G401.6 (cell line): ENCODE data around the gene ANTXR1.

Experiments used
- FAIRE-seq: peaks from 2 replicates; lab custom pipeline; 2012; peaks lifted over from hg19 to GRCh38; lab: Jason Lieb, UNC

Gene ANTXR1

DNA sequence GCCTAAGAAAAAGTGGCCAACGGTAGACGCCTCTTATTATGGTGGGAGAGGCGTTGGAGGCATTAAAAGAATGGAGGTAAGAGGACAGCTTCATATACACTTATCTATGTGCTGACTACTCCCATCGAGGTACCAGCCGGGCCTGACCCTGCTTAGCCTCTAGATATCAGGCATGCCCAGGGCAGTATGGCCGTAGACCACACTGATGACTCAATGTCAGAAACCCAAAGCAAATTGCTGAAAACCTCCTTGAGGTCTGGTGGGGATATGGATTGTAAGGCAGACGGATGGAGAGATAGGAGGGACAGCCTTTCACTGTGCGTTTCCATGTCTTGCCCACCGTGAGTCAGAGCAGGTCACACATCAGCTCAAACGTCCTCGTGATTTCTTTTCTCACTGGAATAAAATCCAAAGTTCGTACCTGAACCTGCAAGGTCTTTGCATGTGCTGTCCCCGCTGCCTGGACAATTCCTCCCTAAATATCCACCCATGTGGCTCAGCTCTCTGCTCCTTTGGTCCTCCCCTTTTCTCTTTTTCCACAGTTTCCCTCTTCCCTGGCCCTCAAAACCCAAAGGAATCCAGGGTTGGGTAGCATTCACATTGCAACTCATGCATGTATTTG is 168.9 kb downstream of the ANTXR1 start:
- FAIRE-seq: no peak

DNA sequence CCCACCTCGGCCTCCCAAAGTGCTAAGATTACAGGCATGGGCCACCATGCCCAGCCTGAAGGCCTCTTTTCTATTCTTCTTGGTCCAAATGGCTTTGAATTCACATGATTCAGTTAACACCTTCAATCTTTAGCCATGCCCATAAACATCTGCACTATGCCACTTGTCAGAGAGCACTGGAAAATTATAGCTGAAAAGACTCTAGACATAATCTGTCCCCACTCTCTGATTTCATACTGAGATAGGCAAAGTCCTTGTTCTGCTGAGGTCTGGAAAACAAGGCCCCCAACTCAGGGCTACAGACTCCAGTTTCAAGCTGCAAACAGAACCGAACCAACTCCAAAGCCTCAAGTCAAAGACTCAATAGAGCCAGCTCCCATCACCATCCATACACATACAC is 170.7 kb downstream of the ANTXR1 start:
- FAIRE-seq: no peak

DNA sequence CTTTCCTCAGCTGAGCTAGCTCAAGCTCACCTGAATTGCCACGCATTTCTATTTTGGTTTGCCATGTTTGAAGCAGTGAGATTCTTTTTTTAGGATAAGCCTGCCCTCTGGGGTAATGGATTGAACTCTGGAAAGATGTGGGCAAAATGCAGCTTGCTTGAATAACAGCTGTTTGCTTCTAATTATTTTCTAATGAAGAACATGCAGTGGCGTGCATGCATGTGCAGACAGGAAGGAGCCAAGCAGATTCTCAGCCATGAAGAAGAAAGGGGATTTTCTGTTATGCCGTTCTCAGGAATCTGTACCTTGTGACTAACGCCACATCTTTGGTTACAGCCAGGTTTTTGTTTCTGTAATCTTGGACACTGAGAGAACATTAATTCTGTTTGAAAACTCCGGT is 171.2 kb downstream of the ANTXR1 start:
- no peak for FAIRE-seq

DNA sequence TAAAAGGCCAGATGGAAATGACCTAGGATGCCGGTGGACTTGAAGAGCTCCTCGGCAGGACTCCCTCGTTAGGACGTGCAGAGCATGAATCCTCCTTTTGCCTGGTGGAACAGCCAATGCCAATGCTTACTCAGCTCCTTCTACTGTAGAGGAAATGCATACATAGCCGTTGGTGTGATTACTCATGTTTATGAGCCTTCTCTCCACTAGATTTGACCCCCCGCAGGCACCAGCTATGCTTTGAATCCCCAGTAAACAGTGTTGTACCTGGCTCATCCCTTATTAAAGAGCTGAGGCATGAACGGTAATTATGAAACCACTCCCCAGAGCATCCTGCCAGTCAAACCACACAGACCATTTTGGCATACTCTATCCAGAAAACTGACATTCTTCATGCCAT is 172.8 kb downstream of the ANTXR1 start:
- no peak for FAIRE-seq

DNA sequence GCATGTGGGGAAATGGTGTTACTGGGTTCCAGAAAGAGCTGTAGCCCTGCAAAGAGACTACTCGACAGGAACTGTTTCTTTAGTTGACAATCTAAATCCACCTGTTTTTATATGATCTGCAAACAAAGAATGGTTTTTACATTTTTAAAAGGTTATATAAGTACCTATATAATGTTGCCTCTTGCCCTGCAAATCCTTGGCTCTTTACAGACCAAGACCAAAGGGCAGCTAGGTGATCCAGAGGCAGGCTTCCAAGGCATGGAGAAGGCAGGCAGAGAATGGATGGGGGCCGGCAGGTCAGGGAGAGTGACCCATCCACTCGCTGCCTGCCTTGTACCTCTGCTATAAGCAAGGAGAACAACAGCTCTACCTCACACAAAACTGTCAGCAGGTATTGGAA is 173.6 kb downstream of the ANTXR1 start:
- no peak for FAIRE-seq

DNA sequence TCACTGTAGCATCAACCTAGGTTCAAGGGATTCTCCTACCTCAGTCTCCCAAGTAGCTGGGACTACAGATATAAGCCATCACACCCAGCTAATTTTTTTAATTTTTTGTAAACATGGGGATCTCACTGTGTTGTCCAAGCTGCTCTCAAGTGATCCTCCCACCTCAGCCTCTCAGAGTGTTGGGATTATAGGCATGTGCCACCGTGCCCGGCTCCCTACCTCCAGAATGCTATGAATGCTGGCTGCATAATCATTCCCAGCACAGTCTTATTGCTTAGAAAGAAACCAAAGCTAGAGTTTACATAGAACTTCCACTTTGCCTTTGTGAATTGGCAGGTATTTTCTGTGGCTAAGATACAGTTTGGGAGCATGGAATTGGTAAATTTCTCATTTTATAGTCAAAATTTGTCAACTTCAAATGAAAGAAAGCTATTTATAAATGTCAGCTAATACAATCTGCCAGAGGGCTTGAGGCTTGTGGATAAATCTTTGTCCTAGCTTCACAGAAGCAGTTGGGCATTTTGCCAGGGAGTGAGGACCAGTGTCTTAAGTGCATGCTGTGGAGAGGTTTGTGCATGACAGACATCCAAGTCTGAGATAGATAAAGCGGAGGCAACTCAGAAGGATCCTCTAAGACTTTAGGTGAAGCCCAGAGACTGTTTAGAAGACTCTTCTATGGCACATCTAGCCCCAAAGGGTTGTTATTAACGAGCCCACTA is 175.4 kb downstream of the ANTXR1 start:
- FAIRE-seq: no peak

DNA sequence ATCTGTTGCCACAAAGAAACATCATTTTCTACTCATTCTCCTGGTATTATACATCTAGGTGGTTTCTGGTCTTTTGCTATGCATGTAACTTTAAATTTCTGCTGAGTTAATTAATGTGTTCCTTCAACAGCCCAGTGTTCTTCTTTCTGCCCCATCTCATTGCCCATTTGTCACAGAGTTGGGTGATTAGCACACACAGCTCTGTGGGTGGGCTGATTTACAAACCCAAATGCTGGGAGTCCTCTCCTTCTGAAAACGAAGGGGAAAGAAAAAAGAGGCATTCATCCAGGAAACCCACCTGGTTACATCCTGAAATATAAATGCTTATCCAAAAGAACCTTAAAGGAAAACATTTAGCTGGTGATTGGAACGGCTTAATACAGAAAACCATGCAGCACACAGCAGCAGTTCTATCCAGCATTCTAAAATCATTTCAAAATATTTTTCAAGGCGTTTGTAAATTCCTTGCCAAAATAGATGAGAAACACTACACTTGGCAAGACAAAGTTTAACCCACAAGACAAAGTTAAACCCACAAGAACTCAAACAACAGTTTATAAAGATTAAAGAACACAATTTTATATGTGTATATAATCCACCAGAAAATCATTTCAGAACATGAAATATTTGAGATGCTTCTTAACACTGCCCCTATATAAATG is 177.9 kb downstream of the ANTXR1 start:
- FAIRE-seq: no peak

DNA sequence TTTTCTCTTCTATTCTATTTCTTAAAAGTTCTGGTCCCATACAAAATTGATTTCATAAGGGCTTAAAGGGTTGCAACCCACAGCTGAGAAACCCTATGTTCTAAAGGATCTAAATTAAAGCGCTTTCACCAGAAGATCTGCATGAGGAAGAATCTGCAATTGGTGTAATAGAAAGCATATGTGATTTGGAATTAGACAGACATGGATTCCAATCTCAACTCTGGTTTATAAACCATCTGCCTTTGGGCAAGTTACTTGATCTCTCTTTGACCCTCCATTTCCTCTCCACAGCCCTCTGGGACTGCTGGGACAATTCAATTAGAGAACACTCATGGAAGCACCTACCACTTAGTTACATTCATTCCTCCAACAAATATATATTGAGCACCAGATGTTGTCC is 178.7 kb downstream of the ANTXR1 start:
- no peak for FAIRE-seq

DNA sequence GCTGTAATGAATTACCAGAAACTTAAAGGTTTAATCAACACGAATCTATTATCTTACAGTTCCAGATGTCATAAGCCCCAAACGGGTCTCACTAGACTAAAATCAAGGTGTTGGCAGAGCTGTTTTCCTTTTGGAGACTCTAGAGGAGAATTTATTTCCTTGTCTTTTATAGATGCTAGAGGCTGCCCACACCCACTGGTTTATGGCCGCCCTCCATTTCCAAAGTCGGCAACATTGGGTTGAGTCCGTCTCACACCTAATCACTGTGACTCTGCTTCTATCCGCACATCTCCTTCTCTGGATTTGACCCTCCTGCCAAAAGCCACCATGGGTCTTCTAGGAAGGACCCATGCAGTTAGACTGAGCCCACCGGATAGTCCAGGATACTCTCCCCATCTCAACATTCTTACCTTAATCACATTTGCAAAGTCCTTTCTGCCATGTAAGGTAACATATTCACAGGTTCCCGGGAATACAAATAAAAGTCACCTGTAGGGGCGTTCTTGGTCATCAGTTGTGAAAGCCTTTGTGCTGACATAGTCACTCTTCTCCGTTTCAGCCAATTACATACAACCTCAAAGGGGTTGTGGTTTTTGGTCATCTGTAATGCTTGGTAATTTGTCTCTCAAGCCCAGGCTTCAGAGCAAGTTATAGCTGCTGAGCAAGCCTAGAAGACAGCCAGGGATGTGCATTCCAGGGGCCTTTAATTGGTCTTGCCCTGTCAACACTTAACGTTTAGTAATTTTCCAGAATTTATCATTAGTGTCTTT is 179.4 kb downstream of the ANTXR1 start:
- FAIRE-seq: no peak

DNA sequence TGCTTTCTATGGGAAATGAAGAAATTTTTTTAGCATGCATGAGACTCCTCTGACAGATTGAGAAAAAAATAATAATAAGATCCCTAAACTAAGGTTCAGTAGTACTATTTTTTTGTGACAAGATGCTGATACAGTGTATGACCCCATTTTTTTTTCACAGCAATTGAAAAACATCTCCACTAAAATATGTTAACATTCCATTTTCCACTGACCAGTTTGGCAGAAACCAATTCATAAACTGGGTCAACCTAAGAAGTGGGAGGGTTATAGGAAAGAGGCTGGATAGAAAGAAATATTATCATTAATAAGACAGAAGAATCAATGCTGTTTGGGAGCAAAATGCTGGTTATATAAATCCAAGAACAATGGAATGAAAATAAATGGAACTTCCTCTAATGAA is 182.7 kb downstream of the ANTXR1 start:
- no peak for FAIRE-seq

DNA sequence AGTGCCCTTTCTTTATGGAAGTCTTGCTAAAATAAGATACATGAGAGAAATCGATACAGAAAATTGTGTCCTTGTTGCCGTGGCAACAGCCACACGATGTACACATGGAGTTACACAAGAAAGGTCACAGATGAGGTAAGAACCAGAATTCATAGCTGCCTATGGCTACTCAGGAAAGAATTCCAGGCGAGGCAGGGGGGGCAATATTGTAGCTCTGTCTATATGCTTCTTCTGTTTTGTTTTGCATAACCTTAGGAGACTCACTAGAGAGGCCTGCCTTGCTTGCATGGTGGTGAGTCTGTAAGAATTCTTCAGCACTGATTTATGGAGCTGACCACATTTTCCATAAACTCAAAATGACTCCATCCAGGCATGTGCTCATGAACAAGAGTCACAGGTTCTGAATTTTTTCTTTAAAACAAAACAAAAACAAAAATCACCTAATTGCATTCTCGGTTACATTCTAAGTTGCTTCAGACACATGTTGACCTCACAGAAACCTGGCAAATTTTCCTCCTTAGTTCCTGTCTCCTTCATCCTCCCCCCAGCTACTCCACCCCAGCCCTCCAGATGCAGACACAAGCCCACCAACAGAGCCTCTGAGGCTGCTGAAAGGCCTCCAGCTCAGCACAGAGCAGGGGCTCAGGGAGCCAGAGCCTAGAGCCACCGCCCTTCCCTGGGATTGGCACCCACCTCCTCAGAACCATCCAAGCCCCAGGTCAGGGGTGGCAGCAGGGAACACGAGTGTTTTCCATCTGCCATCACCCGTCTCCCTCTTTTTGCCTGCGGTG is 183.5 kb downstream of the ANTXR1 start:
- FAIRE-seq: no peak

DNA sequence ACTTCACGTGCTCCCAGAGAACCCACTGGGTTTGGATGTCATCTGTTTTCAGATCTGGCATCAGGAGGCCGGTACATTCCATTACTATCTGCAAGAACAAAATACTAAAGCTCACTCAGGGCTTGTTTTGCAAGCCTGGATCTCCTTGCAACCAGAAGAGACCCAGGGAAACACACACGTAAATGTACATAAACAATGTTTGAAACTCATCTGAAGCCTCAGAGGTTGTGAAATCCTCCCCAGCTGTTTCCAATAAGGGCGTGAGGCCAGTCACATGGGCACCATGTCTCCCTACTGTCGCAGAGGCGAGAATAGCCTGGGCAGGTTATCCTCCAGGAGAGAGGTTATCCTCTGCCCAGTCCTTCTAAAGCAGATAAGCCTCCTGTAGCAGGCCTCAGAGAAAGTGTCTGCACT is 187.1 kb downstream of the ANTXR1 start:
- FAIRE-seq: no peak

DNA sequence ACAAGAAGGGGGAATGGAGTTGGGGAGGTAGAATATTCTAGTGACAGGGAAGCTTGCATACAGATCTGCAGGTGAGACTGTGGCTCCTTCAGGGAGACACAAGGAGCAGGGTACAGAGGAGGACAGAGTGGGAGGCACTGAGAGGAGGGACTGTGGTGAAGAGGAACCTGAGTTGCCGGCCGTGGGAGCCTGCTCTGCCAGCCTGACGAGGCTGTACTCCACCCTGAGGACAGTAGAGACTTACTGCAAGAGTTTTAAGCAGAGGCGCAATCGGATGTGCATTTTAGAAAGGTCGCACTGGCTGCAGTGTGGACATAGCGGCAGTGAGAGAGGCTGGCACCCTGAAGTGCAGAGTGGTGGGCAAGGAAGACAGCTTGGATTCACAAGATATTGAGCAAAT is 188.3 kb downstream of the ANTXR1 start:
- FAIRE-seq: no peak

DNA sequence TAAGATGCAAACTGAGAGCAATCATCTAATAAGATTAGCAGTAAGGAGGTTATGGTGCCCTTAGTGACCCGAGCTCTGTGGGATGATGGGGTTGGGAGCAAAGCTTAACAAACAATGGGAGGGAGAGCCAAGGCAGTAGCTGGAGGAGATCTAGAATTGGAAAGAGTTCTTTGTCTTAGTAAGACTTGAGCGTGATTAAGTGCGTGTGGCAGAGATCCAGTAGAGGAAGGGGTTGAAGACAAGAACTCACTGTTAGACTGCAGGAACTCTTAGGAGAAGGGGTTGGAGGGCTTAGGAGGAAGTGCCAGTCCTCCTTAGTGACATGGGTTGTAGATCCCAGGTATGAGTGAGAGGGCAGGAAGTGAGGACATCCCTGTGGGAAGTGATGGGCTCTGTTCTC is 189.3 kb downstream of the ANTXR1 start:
- no peak for FAIRE-seq

DNA sequence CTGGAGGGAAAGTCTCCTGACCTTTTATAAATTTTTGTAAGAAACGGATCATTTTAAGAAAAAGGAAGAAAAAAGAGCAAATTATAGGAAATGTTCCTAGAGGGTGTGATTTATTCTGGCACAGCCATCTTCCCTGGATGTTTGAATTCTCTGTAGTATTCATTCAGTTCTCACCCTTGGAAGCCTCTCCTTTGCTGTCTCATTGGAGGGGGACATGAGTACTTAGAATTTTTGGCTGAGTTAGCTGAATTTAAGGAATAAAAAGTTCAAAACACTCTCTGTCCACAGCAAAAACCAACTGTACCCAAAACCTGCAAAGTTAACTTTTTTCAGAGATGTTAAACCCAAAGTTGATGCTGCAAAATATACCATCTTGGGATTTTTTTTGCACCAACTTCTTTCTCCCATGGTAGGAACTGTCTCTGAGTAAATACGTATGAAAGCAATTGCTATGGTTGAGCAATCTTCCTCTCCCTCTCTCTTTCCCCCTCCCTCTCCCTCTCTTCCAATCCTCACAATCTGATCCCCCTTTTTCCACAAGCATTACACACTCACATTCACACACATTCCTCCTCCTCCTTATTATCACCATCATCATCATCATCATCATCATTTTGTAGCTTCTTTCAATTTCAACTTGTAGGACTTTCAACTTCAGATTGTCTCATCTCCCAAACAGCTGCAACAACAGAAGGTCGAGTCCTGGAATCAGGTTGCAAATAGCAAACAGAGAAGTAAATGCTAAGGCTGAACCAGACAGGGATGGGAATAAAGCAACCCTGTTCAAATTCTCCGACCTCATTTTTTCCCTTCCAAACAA is 190.4 kb downstream of the ANTXR1 start:
- FAIRE-seq: no peak

DNA sequence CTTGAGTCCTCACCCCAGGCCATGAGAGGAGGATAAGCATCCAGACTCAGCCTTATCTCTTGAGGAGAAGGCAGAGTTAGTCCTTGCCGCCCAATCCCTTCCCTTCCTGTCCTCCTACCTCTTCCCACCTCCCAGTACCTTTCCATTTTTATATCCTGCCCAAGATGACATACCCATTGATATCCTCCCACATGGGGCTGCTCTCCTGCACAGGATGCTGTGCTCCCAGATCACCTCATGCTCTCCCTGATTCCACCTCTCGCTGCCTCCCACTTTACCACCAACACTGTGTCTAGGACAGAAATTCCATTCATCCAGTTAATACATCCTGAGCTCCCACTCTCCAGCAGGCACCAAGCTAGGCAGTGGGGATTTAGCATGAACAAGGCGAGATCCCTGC is 191.7 kb downstream of the ANTXR1 start:
- FAIRE-seq: no peak

DNA sequence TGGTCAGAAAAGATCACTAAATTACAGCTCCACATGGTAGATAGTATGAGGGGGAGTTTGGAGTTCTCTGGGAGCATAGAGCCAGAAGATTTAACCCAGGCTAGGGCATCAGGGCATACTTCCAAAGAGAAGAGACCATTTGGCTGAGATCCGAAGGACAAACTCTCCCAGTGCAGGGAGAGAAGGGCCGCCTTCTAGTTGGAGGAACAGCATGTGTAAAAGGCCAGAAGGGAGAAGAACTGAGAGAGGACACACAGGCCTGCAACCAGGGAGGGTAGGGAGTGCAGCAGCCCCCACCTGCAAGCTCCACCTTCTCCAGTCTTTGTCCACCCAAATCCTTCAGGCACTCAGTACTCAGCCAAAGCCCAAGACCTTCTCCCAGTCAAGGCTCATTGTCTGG is 192.1 kb downstream of the ANTXR1 start:
- FAIRE-seq: no peak

DNA sequence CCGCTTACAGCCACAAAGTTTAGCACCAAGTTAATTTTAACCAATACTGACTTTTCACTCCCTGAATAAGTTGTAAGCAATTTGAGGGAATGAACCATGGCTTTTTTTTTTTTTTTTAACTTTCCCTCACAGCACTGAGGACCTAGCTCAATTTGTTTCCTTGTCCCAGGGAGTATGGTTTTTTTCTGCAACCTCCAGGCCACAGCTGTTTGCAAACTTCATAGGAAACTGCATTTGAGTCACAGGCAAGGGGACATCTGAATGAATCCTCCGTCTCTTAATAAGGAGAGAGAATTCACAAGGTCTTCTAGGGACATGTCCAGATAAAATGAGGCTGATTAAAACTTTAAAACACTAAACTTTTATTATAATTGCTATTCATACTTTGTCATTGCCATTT is 192.5 kb downstream of the ANTXR1 start:
- no peak for FAIRE-seq

DNA sequence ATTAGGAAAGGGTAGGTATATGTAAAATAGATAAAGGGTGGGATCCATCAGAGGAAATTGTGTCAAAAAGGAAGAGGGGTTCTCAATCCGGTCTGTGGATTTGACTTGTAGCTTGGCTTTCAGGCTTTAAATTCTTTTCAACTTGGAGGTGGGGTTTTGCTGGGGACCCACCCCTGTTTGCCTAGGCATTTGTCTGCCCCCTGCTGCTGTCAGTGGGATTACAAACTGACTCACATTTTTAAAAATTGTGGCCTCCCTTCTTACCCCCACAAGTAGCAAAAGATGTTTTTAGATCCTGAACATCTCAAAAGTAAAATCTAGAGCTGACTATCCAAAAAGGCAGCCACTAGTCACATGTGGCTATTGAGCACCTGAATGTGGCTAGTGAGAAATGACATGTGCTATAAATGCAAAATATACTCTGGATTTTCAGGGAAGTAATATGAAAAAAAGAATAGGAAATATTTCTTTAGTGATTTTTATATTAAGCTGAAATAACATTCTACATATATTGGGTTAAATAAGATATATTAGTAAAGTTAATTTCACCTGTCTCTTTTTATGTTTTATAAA is 195.1 kb downstream of the ANTXR1 start:
- FAIRE-seq: no peak

DNA sequence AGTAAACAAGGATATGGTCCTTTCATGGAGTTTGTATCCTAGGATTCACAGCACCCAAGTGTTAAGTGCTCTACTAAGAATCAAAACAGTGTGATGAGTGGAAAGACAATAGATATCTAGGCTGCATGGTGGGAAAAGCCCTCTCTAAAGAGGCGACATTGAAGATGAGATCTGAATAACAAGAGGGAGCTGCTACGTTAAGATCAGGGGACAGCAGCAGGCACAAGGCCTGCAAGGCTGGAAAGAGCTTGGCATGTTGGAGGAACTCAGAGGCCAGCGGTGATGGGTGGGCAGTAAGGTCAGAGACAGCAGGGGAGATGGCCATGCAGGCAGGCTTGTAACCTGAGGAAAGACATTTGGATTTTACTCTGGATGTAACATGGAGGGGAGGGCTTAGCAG is 196.5 kb downstream of the ANTXR1 start:
- FAIRE-seq: no peak

DNA sequence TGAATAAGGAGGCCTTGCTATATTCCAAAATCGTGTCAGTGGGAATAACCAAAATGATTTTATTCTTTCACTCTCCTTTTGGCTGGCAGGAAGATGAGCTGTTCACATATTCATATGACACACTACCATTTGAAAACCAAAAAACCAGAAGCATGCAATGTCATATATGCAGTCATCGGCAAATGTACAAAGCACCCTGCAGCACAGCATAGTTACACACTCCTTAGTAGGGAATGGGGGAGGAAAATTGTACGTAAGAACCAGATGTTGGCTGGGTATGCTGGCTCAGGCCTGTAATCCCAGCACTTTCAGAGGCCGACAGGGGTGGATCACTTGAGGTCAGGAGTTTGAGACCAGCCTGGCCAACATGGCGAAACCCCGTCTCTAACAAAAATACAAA is 197.4 kb downstream of the ANTXR1 start:
- no peak for FAIRE-seq
